WTC11 (cell line): ENCODE data around the gene BBS5.

Experiments used
- CBFB ChIP-seq: sonication (generic); formaldehyde crosslinking; IDR thresholded peaks from 2 replicates; pipeline ENCODE4 v1.8.1; 2022; ENCODE audit warnings: mild to moderate bottlenecking, low read depth, missing genetic modification reagents
- CREB1 ChIP-seq: sonication (generic); formaldehyde crosslinking; IDR thresholded peaks from 2 replicates; pipeline ENCODE4 v1.8.0; 2023; ENCODE audit warnings: mild to moderate bottlenecking, missing genetic modification reagents
- CREM ChIP-seq: sonication (generic); formaldehyde crosslinking; IDR thresholded peaks from 2 replicates; pipeline ENCODE4 v1.8.1; 2022; ENCODE audit warnings: mild to moderate bottlenecking, missing genetic modification reagents, moderate library complexity
- FOXJ3 ChIP-seq: sonication (generic); formaldehyde crosslinking; IDR thresholded peaks from 2 replicates; pipeline ENCODE4 v1.9.0; 2021; ENCODE audit warnings: missing genetic modification reagents, mild to moderate bottlenecking, borderline replicate concordance
- IRF2 ChIP-seq: sonication (generic); formaldehyde crosslinking; IDR thresholded peaks from 2 replicates; pipeline ENCODE4 v1.8.0; 2022; ENCODE audit warnings: low read depth, missing genetic modification reagents, borderline replicate concordance
- MYBL2 ChIP-seq: sonication (generic); formaldehyde crosslinking; IDR thresholded peaks from 2 replicates; pipeline ENCODE4 v1.8.1; 2023; ENCODE audit warnings: mild to moderate bottlenecking, moderate library complexity, missing genetic modification reagents
- TEAD4 ChIP-seq: sonication (generic); formaldehyde crosslinking; IDR thresholded peaks from 2 replicates; pipeline ENCODE4 v1.8.0; 2022; ENCODE audit warnings: mild to moderate bottlenecking, missing genetic modification reagents
- TF ChIP-seq, protein P1 (sequence below): fragments of 200-600 bp; IDR thresholded peaks from 2 replicates; pipeline ENCODE4 v1.8.0; 2022; ENCODE audit warnings: antibody characterized with exemption
- TF ChIP-seq, protein P2 (sequence below): sonication (generic); formaldehyde crosslinking; conservative IDR thresholded peaks from 2 replicates; pipeline ENCODE4 v1.8.1; 2022; ENCODE audit warnings: mild to moderate bottlenecking, missing genetic modification reagents
- TF ChIP-seq, protein P3 (sequence below): sonication (generic); formaldehyde crosslinking; IDR thresholded peaks from 2 replicates; pipeline ENCODE4 v1.8.1; 2022; ENCODE audit warnings: mild to moderate bottlenecking, moderate library complexity, missing genetic modification reagents

DNA sequence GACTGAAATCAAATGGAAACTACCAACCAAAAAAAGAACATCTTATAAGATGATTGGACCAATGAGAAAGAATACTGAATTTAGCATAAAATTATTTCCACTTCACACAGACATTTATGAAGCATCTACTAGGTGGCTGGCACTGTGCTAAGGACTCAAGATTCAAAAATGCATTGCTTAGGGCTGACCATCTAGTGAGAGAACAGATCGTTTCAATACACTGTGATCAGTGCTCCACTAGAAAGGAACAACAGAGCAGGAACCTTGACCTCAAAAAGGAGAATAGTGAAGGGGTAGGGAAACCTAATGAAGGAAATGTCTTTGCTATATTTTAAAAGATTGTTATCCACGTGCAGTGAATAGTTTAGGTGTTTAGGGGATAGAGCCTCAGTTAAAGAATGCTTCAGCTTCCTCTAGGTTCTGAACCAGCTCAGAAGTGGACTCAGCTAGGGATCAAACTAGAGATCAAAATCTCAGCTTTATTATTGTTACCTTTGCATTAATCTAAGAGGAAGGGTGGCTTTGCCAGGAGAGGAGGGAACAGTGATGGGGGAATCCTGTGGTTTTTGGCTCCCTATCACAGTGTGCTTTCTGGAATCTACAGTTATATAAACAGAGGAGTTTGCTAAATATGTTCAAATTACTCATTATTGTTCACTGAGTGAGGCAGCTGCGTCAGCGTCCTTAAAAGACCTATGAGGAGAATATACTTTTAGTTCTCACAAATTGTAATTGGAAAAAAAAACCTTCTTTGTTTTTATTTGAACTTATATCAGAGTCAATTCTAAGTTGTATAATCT, 16.2 kb upstream of the BBS5 start:
- TF ChIP-seq CREB1 (CRISPR knock-in tag) (no peak), FOXJ3 (CRISPR knock-in tag) (no peak), CBFB (CRISPR knock-in tag) (no peak), MYBL2 (no peak), TEAD4 (CRISPR knock-in tag) (no peak), CREM (no peak), IRF2 (no peak)
- TF ChIP-seq, protein P1, sequence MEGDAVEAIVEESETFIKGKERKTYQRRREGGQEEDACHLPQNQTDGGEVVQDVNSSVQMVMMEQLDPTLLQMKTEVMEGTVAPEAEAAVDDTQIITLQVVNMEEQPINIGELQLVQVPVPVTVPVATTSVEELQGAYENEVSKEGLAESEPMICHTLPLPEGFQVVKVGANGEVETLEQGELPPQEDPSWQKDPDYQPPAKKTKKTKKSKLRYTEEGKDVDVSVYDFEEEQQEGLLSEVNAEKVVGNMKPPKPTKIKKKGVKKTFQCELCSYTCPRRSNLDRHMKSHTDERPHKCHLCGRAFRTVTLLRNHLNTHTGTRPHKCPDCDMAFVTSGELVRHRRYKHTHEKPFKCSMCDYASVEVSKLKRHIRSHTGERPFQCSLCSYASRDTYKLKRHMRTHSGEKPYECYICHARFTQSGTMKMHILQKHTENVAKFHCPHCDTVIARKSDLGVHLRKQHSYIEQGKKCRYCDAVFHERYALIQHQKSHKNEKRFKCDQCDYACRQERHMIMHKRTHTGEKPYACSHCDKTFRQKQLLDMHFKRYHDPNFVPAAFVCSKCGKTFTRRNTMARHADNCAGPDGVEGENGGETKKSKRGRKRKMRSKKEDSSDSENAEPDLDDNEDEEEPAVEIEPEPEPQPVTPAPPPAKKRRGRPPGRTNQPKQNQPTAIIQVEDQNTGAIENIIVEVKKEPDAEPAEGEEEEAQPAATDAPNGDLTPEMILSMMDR: no peak
- TF ChIP-seq, protein P2, sequence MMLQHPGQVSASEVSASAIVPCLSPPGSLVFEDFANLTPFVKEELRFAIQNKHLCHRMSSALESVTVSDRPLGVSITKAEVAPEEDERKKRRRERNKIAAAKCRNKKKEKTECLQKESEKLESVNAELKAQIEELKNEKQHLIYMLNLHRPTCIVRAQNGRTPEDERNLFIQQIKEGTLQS (CRISPR knock-in tag): no peak
- TF ChIP-seq, protein P3, sequence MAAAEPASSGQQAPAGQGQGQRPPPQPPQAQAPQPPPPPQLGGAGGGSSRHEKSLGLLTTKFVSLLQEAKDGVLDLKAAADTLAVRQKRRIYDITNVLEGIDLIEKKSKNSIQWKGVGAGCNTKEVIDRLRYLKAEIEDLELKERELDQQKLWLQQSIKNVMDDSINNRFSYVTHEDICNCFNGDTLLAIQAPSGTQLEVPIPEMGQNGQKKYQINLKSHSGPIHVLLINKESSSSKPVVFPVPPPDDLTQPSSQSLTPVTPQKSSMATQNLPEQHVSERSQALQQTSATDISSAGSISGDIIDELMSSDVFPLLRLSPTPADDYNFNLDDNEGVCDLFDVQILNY (CRISPR knock-in tag): no peak
